AG04449 (cell line): ENCODE measurements around the gene CTNNBL1.

ENCODE experiments used
- CTCF ChIA-PET: fragments of 350-600 bp; formaldehyde crosslinking; extraction: SDS; loops from one replicate; lab custom pipeline; 2021; ENCODE audit warnings: antibody characterized with exemption; lab: Yijun Ruan, JAX
- POLR2A ChIA-PET: fragments of 400-600, 350-600 bp; formaldehyde crosslinking; extraction: SDS; loops from one replicate; lab custom pipeline; 2020; ENCODE audit warnings: antibody characterized with exemption, inconsistent platforms; lab: Yijun Ruan, JAX
- DNase-seq: peaks from one replicate; pipeline ENCODE4 v3.0.0-alpha.2; 2010; ENCODE audit warnings: low read depth, low spot score
- H3K4me3 ChIP-seq: 2 replicates; pipeline ENCODE4 v1.5.1; 2011; ENCODE audit warnings: low read depth, mild to moderate bottlenecking, control low read depth, low read length
- TF ChIP-seq, protein P1 (sequence below): IDR thresholded peaks from one replicate; pipeline ENCODE4 v1.5.1; 2011; ENCODE audit warnings: mild to moderate bottlenecking, moderate library complexity, low read length, control low read depth, inconsistent platforms; ENCODE audit not compliant: insufficient read depth; ENCODE audit errors: missing control alignments

Gene CTNNBL1

DNA sequence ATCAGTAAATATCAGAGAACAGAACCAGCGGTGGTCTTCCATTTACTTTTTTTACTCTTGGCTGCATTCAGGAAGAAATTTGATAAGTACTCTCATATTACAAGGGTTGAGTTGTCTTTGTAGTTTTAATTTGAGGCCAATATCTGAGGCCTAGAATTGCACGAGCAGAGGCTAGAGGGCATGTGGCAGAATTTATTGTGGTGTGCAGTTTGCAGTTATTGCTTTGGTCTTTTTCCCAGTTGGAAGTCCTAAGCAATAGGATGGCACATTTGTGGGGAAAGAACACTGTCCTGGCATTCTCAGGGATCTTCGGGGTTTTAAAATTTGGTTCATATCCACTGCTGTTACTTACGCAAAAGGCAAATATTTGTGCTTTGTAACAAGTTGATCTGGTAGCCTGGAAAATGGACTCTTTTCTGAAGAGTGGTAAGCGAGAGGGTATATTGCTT lies 66.0 kb downstream of the CTNNBL1 start:
- TF ChIP-seq, protein P1, sequence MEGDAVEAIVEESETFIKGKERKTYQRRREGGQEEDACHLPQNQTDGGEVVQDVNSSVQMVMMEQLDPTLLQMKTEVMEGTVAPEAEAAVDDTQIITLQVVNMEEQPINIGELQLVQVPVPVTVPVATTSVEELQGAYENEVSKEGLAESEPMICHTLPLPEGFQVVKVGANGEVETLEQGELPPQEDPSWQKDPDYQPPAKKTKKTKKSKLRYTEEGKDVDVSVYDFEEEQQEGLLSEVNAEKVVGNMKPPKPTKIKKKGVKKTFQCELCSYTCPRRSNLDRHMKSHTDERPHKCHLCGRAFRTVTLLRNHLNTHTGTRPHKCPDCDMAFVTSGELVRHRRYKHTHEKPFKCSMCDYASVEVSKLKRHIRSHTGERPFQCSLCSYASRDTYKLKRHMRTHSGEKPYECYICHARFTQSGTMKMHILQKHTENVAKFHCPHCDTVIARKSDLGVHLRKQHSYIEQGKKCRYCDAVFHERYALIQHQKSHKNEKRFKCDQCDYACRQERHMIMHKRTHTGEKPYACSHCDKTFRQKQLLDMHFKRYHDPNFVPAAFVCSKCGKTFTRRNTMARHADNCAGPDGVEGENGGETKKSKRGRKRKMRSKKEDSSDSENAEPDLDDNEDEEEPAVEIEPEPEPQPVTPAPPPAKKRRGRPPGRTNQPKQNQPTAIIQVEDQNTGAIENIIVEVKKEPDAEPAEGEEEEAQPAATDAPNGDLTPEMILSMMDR: no peak
- no peak overlapping the region for H3K4me3 ChIP-seq
- CTCF ChIA-PET: no interaction called here
- POLR2A ChIA-PET: no interaction called here
- no peak for DNase-seq

DNA sequence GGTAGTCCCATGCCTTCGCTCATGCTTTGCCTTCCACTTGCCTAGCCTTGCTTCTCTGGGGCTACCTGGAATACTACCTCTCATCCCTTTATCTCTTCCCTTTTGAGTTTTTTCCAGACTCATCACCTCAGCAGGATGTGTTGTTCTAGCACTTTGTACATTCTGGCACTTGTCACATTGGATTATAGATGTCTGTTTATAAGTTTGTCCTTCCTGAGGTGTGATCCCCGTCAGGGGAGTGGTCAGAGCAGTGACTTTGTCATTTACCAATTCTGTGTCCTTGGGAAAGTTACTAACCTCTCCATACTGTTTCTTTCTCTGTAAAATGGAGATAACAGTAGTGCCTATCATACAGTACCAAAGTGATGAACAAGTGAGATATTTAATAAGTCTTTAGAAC lies 66.5 kb downstream of the CTNNBL1 start:
- no peak overlapping the region for H3K4me3 ChIP-seq
- no peak for DNase-seq
- ChIA-PET CTCF (no interaction called here), POLR2A (no interaction called here)
- TF ChIP-seq, protein P1: no peak

DNA sequence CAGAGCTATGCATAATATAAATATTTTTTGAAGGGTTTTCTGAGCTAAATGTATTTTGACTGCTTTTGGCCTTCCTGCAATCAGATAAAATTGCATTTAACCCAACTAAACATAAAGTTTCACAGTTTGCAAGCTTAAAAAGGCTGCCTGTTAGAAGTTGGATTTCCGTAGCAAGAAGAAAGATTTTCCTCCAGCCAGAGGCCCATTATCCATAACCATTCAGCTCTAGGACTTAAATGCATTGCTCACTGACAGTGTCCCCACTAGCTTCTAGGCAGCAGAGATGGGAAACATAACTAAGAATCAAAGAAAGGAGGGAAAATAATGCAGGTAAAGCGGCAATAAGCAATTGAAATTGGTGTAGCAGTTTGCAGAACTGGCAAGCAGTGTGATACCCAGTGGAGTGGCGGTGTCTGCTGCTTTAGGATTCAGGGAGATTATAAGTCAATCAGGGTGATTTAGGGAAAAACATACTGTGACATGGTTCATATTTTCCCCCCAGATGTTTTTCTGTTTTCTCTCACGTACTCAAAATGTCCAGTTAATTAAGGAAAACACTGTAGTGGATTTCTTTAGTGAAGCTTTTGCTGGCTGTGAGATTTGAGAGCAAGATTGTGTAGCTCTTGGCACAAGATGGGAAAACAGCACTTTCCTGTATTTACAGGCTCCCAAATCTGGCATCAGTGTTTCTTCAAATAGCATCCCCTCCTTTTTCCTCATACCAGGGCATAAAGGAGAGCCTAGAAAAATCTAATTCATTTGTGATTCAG lies 69.1 kb downstream of the CTNNBL1 start:
- TF ChIP-seq, protein P1: no peak
- H3K4me3 ChIP-seq: no peak overlapping the region
- DNase-seq: no peak
- CTCF ChIA-PET: interaction anchor here (1.0 to 1.3 kb wide), 2 partner anchors 198 to 457 kb away, joined by 3 read pairs; no protein-coding TSS in a partner anchor
- POLR2A ChIA-PET: interaction anchor here (0.6 kb wide), 1 partner anchor 15 kb away, joined by 3 read pairs; no protein-coding TSS in a partner anchor

DNA sequence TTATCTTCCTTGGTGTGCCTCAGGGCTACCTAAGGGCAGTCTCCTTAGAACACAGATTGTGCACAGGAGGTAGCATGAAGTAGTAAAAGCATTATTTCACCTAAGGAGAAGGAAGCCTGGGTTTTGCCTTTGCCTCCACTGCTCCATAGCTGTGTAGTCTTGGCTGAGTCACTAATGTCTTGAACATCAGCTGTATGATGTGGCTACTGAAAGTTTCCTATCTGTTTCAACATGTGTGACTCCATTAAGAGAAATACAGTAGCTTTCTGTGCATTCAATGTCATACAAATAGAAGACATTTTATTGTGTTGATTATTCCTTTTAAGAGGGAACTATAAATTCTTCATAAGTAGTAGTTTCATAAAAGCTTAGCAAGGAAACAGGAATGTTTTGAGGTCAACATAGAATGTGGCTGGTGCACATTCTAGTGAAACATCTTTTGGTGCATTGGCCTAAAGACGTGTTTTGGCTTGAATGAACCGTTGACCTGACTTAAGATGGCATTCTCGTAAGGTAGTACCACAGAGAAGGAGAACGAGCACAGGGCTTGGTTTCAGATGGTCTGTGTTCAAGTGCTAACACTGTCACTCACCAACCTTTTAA lies 70.6 kb downstream of the CTNNBL1 start:
- CTCF ChIA-PET: interaction anchor here (0.6 to 1.0 kb wide), 3 partner anchors 10 to 14 kb away, joined by 3 read pairs; no protein-coding TSS in a partner anchor
- TF ChIP-seq, protein P1: no peak
- H3K4me3 ChIP-seq: no peak overlapping the region
- POLR2A ChIA-PET: no interaction called here
- no peak for DNase-seq

DNA sequence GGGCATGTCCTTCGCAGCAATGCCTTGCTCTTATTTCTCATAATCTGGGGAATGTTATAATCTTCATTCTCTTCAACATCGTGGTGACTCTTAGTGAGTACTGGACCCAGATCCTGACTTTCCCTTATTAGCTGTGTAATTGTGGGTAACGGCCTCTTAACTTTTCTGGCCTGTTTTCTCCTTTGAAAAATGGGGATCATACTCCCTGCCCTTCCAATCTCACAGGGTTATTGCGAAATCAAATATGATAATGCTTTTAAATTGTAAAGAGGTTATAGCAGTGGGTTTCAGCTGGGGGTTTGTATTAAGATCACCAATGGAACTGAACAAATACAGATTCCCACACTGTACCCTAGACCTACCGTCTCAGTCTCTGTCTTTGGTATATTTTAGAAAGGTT lies 77.1 kb downstream of the CTNNBL1 start:
- POLR2A ChIA-PET: no interaction called here
- CTCF ChIA-PET: interaction anchor here (1.3 kb wide), 1 partner anchor 9 kb away, joined by 4 read pairs; no protein-coding TSS in a partner anchor
- DNase-seq: no peak
- H3K4me3 ChIP-seq: no peak overlapping the region
- TF ChIP-seq, protein P1: no peak

DNA sequence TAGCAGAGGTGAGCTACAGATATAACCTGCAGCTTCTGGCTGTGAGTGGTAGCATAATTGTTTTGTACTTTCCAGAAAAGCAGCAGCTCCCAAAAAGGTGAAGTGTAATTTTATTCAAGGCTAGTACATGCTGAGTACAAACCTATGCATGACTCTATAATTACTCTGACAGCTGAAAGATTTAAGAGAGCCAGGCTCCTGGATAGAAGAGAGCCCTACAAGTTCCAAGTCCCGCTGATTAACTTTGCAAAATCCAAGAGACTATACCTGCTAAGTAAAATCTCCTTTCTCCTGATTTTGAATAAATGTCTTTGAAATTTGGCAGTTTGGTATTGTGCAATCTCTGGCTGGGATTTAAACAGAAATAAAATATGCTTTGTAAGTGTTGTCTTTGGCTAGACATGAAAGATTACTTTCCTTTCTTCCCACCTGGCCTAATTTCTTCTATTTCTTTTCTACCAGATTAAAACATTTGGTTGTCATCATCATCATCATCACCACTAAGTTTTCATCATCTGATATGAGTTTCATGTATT lies 79.5 kb downstream of the CTNNBL1 start:
- no peak for DNase-seq
- ChIA-PET POLR2A (no interaction called here), CTCF (no interaction called here)
- no peak overlapping the region for H3K4me3 ChIP-seq
- TF ChIP-seq, protein P1: no peak
